Measurements from ENCODE around the gene MRPS14. TPM values are rescaled to one million over a fixed set of nuclear protein-coding genes. Genes with fewer than 3 reads are reported as not detected.

The MRPS14 gene
- 19.6 TPM for polyA plus RNA-seq (2013)

DNA sequence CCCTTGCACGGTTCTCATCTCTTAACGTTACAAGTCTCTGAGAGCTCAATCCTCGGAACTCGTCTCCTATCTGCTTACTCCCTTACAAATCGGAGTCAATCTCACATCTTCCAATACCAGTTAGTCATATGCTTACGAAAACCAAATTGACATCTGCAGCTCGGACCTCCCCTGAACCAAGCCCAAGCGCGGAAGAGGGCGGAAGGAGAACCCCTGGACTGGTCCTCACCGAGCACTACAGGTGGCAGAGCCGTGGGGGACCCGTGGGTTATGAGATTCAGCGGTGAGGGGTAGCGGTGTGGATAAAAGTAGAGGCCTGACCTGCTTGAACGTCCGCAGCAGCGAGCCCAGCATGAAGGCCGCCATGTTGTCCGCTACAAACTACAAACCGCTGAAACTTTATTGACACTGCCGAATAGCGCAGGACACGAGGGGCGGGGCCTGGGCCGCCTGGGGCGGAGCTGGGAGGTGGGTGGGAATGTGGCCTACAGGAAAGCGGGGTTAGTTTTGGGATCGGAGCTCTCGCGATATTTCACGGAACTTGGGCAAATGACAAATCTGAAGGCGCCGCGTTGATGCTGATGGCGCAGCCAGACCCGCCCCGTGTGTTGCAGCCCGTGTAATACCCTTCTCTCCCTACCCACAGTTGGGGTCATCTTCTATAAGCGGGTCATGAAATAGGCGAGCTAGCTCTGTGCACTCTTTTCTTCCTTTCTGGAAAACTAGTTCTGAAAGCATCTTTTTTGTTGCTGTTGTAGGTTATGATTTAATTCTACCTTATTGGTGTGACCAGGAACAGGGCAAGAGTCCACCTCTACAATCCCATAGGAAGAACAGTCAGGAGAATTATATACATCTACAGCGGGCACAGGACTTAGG lies at the start of gene MRPS14:
Gene MRPS14 (minus strand): TSS at position 383 of the 879 bp plus-strand sequence. CDS start 17 bp downstream, at position 366.
- H3K36me3 ChIP-seq (ENCODE audit: control insufficient read depth in 4 of 4, insufficient read depth in 4 of 4, low read length in 3 of 4): peaks cover 0 to 8% (median 2%) of the 10 kb centered on the region in 4 experiments
- H3K27me3 ChIP-seq (replicated peaks in 2 of 5; ENCODE audit: control insufficient read depth in 4 of 5, insufficient read depth in 5 of 5, low read length in 4 of 5): no peaks in the 10 kb centered on the region
- no peaks in the 10 kb centered on the region for H3K9me3 ChIP-seq (ENCODE audit: control extremely low read depth in 1 of 5, control insufficient read depth in 4 of 5, insufficient read depth in 2 of 5, low read depth in 1 of 5, low read length in 4 of 5)
- peaks cover 5 to 13% (median 10%) of the 10 kb centered on the region in 4 experiments for H3K4me1 ChIP-seq (ENCODE audit: control extremely low read depth in 1 of 4, control insufficient read depth in 4 of 4, insufficient read depth in 4 of 4, low read length in 3 of 4)
- peak within 1 kb of the TSS; percentile 95 to 100 (median 100) for H3K4me3 ChIP-seq (ENCODE audit: control insufficient read depth in 1 of 7, extremely low read depth in 1 of 7, insufficient read depth in 4 of 7, low read depth in 2 of 7, low read length in 6 of 7)
- peak; percentile 99 to 100 (median 100) for DNase-seq
- CTCF ChIA-PET: interaction anchor here (0.7 to 2.5 kb wide), 9 partner anchors 11 to 129 kb away, joined by 3 to 8 read pairs (median 4); partner anchors contain the start of gene CACYBP
- POLR2A ChIA-PET: interaction anchor here (0.6 to 1.8 kb wide), 6 partner anchors 9 to 224 kb away, joined by 3 to 10 read pairs (median 4); partner anchors contain the start of gene CACYBP
- peak within 1 kb of the TSS; percentile 94 to 97 for H3K27ac ChIP-seq (ENCODE audit: insufficient read depth in 1 of 2, low read depth in 1 of 2, low read length in 2 of 2, poor library complexity in 1 of 2, severe bottlenecking in 2 of 2)
- WGBS (ENCODE audit: insufficient coverage): 2% methylated on average over 39 of the region's 42 CpGs

DNA sequence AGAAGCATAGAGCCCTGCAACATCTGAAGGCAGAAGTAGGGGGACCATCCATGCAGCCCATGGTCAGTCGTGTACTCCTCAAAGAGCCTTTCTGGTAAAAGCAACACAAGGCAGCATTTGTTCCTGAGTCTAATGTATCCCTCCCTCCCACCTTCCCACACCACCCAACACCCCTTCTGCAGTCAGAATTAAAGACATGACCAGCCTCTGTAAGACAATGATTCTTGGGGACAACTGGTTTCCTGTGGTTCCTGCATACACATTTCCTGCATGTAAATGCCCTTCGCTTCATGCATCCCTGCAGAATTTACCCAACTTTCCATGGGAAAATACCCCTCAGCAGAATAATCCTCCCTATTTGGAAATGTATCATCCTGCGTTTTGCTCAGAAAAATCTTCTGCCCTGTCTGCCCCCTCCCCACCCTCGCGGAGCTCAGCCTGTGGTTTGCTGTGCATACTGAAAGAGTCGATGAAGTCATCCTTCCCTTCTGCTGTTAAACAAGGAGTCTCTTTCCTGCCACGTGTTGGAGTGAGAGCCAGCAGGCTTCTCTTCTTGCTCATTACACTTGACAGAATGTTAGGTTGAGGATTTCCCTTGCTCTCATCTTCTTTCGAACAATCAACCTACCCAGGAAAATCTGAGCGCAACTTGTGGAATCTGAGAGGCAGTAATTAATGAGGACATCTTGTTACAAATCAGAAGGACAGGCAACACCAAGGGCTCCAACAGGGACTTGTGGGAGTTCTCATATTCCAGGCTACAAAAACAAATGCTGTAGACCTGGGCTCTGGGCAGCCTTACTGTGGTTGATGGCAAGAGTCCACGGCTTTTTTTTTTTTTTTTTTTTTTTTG lies 49.1 kb upstream of the MRPS14 start:
- peak; percentile 41 to 87 (median 73) for DNase-seq
- Histone ChIP-seq H3K27me3 (replicated peaks in 2 of 5; ENCODE audit: control insufficient read depth in 4 of 5, insufficient read depth in 5 of 5, low read length in 4 of 5) (no peaks in the 10 kb centered on the region), H3K4me1 (ENCODE audit: control extremely low read depth in 1 of 4, control insufficient read depth in 4 of 4, insufficient read depth in 4 of 4, low read length in 3 of 4) (peaks cover 3 to 57% (median 44%) of the 10 kb centered on the region in 4 experiments), H3K9me3 (ENCODE audit: control extremely low read depth in 1 of 5, control insufficient read depth in 4 of 5, insufficient read depth in 2 of 5, low read depth in 1 of 5, low read length in 4 of 5) (no peaks in the 10 kb centered on the region), H3K36me3 (ENCODE audit: control insufficient read depth in 4 of 4, insufficient read depth in 4 of 4, low read length in 3 of 4) (no peaks in the 10 kb centered on the region), H3K27ac (ENCODE audit: insufficient read depth in 1 of 2, low read depth in 1 of 2, low read length in 2 of 2, poor library complexity in 1 of 2, severe bottlenecking in 2 of 2) (no peak overlapping the region), H3K4me3 (ENCODE audit: control insufficient read depth in 1 of 7, extremely low read depth in 1 of 7, insufficient read depth in 4 of 7, low read depth in 2 of 7, low read length in 6 of 7) (peak overlapping the region in 4 of 7 experiments; percentile 9 to 54 (median 48))
- ChIA-PET CTCF (interaction anchor here (1.2 kb wide), 1 partner anchor 247 kb away, joined by 3 read pairs; no protein-coding TSS in a partner anchor), POLR2A (no interaction called here)
- 14% methylated on average over 8 of the region's 10 CpGs for WGBS (ENCODE audit: insufficient coverage)

DNA sequence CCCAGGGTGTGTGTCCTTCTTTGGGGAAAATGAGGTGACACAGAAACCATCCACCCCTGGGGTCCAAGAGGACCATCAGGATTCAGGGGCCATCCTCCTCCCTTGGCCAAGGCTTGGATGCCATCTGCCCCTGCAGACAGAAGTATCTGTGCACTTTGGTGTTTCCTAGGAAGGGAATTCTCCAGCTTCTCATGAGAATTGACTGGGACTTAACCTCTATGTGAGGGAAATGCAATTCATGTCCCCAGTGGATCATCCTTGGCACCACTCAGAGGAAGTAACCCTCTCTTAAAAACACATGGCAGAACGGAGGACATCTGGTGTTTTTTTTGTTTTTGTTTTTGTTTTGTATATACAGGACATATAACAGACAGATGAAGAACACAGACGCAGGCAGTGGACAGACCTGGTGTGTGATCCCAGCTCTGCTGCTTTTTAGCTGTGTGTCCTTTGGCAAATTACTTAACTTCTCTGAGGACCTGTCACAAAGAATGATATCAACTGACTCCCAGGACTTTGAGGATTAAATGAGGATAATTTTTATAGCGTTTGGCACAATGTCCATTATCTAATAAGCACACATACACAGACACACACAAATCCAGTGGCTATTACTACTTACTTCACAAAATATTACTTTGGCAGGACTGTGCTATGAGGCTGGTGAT lies 48.2 kb upstream of the MRPS14 start:
- peak overlapping the region in 1 of 7 experiments; percentile 2 for H3K4me3 ChIP-seq (ENCODE audit: control insufficient read depth in 1 of 7, extremely low read depth in 1 of 7, insufficient read depth in 4 of 7, low read depth in 2 of 7, low read length in 6 of 7)
- H3K27ac ChIP-seq (ENCODE audit: insufficient read depth in 1 of 2, low read depth in 1 of 2, low read length in 2 of 2, poor library complexity in 1 of 2, severe bottlenecking in 2 of 2): no peak overlapping the region
- H3K36me3 ChIP-seq (ENCODE audit: control insufficient read depth in 4 of 4, insufficient read depth in 4 of 4, low read length in 3 of 4): no peaks in the 10 kb centered on the region
- H3K9me3 ChIP-seq (ENCODE audit: control extremely low read depth in 1 of 5, control insufficient read depth in 4 of 5, insufficient read depth in 2 of 5, low read depth in 1 of 5, low read length in 4 of 5): no peaks in the 10 kb centered on the region
- ChIA-PET POLR2A (no interaction called here), CTCF (interaction anchor here (1.5 kb wide), 1 partner anchor 40 kb away, joined by 3 read pairs; no protein-coding TSS in a partner anchor)
- no peaks in the 10 kb centered on the region for H3K27me3 ChIP-seq (replicated peaks in 2 of 5; ENCODE audit: control insufficient read depth in 4 of 5, insufficient read depth in 5 of 5, low read length in 4 of 5)
- 100% methylated on average over 1 of the region's 3 CpGs for WGBS (ENCODE audit: insufficient coverage)
- peaks cover 3 to 53% (median 40%) of the 10 kb centered on the region in 4 experiments for H3K4me1 ChIP-seq (ENCODE audit: control extremely low read depth in 1 of 4, control insufficient read depth in 4 of 4, insufficient read depth in 4 of 4, low read length in 3 of 4)
- DNase-seq: peak in 1 of 3 donors; percentile 4

DNA sequence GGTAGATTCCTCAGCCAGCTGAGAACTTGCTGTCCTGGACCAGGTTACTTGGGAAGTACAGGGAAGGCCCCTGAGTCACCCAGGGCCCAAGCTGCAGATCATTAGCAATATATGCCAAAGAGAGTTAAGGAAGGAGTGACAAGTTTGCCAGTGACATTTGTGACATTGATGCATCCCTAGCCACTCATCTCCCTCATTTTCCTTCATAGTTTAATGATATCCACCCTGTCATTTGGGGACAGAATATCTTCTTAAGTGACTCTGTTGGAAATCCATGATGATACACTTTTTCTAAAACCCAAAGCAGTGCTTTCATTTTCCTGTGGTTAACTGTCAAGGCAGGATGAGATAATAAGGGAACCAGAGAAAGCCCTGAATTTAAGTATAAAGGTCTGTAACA lies 47.6 kb upstream of the MRPS14 start:
- peak in 2 of 3 donors; percentile 37 to 42 for DNase-seq
- Histone ChIP-seq H3K4me1 (ENCODE audit: control extremely low read depth in 1 of 4, control insufficient read depth in 4 of 4, insufficient read depth in 4 of 4, low read length in 3 of 4) (peaks cover 3 to 47% (median 34%) of the 10 kb centered on the region in 4 experiments), H3K9me3 (ENCODE audit: control extremely low read depth in 1 of 5, control insufficient read depth in 4 of 5, insufficient read depth in 2 of 5, low read depth in 1 of 5, low read length in 4 of 5) (no peaks in the 10 kb centered on the region), H3K27ac (ENCODE audit: insufficient read depth in 1 of 2, low read depth in 1 of 2, low read length in 2 of 2, poor library complexity in 1 of 2, severe bottlenecking in 2 of 2) (no peak overlapping the region), H3K36me3 (ENCODE audit: control insufficient read depth in 4 of 4, insufficient read depth in 4 of 4, low read length in 3 of 4) (no peaks in the 10 kb centered on the region), H3K27me3 (replicated peaks in 2 of 5; ENCODE audit: control insufficient read depth in 4 of 5, insufficient read depth in 5 of 5, low read length in 4 of 5) (no peaks in the 10 kb centered on the region), H3K4me3 (ENCODE audit: control insufficient read depth in 1 of 7, extremely low read depth in 1 of 7, insufficient read depth in 4 of 7, low read depth in 2 of 7, low read length in 6 of 7) (no peak overlapping the region)
- POLR2A ChIA-PET: no interaction called here
- CTCF ChIA-PET: interaction anchor here (1.4 to 2.3 kb wide), 3 partner anchors 30 to 43 kb away, joined by 3 to 5 read pairs (median 3); no protein-coding TSS in a partner anchor

DNA sequence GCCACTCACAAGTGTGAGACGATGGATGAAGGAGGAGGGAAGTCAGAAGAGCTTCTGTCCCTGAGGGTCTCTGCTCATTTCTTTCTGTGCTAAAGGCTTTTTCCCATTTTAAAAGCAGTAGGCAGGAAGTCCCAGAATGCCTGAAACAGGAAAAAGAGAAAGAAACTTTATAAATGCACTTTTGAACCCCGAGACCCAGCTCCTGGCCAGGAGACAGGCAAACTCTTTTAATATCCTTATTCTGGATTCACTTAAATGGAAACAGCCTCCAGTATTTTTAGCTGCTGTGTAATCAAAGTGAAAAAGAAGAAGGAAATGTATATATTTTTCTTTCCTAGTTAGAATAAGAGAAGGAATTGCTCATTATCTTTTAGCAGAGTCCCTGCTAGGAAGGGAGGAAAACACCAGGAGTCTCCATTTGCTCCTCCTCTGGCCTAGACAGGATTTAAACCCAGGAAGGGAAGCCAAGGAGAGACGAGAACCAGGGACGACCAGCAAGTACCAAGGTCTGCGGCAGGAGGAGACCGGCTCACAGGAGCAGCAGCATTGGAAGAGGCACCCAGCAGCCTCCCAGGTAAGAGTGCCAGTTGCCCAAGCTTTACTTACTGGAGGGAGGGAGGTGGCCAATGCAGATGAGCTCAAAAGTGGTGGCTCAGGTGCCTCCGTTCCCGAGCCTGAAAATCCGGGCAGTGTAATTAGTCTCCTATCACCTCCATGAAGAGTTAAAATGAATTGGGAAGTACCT lies 44.3 kb upstream of the MRPS14 start, which contains the start of gene TNN:
Gene TNN (plus strand): TSS at position 472 of the 745 bp plus-strand sequence. CDS start 9,586 bp downstream, outside the sequence.
- Histone ChIP-seq H3K27me3 (replicated peaks in 2 of 5; ENCODE audit: control insufficient read depth in 4 of 5, insufficient read depth in 5 of 5, low read length in 4 of 5) (no peaks in the 10 kb centered on the region), H3K4me3 (ENCODE audit: control insufficient read depth in 1 of 7, extremely low read depth in 1 of 7, insufficient read depth in 4 of 7, low read depth in 2 of 7, low read length in 6 of 7) (no peak within 1 kb of the TSS), H3K27ac (ENCODE audit: insufficient read depth in 1 of 2, low read depth in 1 of 2, low read length in 2 of 2, poor library complexity in 1 of 2, severe bottlenecking in 2 of 2) (no peak within 1 kb of the TSS), H3K4me1 (ENCODE audit: control extremely low read depth in 1 of 4, control insufficient read depth in 4 of 4, insufficient read depth in 4 of 4, low read length in 3 of 4) (peaks cover 3 to 20% (median 16%) of the 10 kb centered on the region in 4 experiments), H3K36me3 (ENCODE audit: control insufficient read depth in 4 of 4, insufficient read depth in 4 of 4, low read length in 3 of 4) (no peaks in the 10 kb centered on the region), H3K9me3 (ENCODE audit: control extremely low read depth in 1 of 5, control insufficient read depth in 4 of 5, insufficient read depth in 2 of 5, low read depth in 1 of 5, low read length in 4 of 5) (no peaks in the 10 kb centered on the region)
- WGBS (ENCODE audit: insufficient coverage): 95% methylated on average over 8 of the region's 9 CpGs
- ChIA-PET POLR2A (interaction anchor here (0.6 kb wide), 1 partner anchor 36 kb away, joined by 3 read pairs; no protein-coding TSS in a partner anchor), CTCF (interaction anchor here (1.3 to 2.0 kb wide), 3 partner anchors 14 to 84 kb away, joined by 4 to 6 read pairs (median 5); no protein-coding TSS in a partner anchor)
- no peak for DNase-seq

DNA sequence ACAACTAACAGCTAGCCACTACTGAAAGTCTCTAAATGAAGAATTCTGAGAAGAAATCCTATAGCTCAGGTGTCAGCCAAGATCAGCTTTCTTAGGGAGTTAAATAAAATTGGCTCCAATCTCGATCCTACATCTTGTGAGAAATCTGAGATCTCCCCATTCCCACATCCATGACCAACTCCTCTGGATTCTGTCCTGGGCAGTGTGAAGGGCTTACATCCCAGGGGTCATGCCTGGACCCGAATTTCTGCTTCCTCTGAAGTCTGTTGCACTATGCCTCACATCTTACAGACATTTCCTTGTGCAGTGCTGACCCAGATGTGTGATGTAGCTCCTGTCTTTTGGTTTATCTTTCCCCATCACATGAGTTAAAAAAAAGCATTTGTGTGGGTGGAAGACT lies 39.6 kb upstream of the MRPS14 start:
- H3K4me3 ChIP-seq (ENCODE audit: control insufficient read depth in 1 of 7, extremely low read depth in 1 of 7, insufficient read depth in 4 of 7, low read depth in 2 of 7, low read length in 6 of 7): no peak overlapping the region
- no peaks in the 10 kb centered on the region for H3K4me1 ChIP-seq (ENCODE audit: control extremely low read depth in 1 of 4, control insufficient read depth in 4 of 4, insufficient read depth in 4 of 4, low read length in 3 of 4)
- ChIA-PET CTCF (no interaction called here), POLR2A (interaction anchor here (0.6 kb wide), 1 partner anchor 122 kb away, joined by 3 read pairs; no protein-coding TSS in a partner anchor)
- no peaks in the 10 kb centered on the region for H3K27me3 ChIP-seq (replicated peaks in 2 of 5; ENCODE audit: control insufficient read depth in 4 of 5, insufficient read depth in 5 of 5, low read length in 4 of 5)
- no peaks in the 10 kb centered on the region for H3K9me3 ChIP-seq (ENCODE audit: control extremely low read depth in 1 of 5, control insufficient read depth in 4 of 5, insufficient read depth in 2 of 5, low read depth in 1 of 5, low read length in 4 of 5)
- no peaks in the 10 kb centered on the region for H3K36me3 ChIP-seq (ENCODE audit: control insufficient read depth in 4 of 4, insufficient read depth in 4 of 4, low read length in 3 of 4)
- no peak overlapping the region for H3K27ac ChIP-seq (ENCODE audit: insufficient read depth in 1 of 2, low read depth in 1 of 2, low read length in 2 of 2, poor library complexity in 1 of 2, severe bottlenecking in 2 of 2)
- WGBS (ENCODE audit: insufficient coverage): 80% methylated on average over 1 of the region's 2 CpGs
- DNase-seq: no peak

Measured in common myeloid progenitor, CD34-positive (primary cell).